H1 (cell line): ENCODE data around the gene ANKS1B. TPM values are rescaled to one million over a fixed set of nuclear protein-coding genes. Genes with fewer than 3 reads are reported as not detected.

ENCODE experiments used
- CEBPB ChIP-seq: IDR thresholded peaks from 2 replicates; pipeline ENCODE4 v1.6.1; 2012; ENCODE audit warnings: low read depth, low read length
- FOSL1 ChIP-seq: IDR thresholded peaks from 2 replicates; pipeline ENCODE4 v1.6.1; 2011; ENCODE audit warnings: mild to moderate bottlenecking, low read depth, low read length, moderate library complexity; ENCODE audit not compliant: insufficient read depth
- polyA plus RNA-seq, 7 experiments: library from polyadenylated mRNA; depleted of rRNA in 3 of 7; stranded (reverse) in 5 of 7; unstranded in 2 of 7; fragments of >200 nt in 5 of 7; fragments of 200-250 nt in 2 of 7; gene quantifications; 1 replicate in 5 of 7; 2 replicates in 1 of 7; 4 replicates in 1 of 7; pipeline versions ENCODE4 v1.2.1 to v1.2.3, GENCODE V29; 2011 to 2013; ENCODE audit warnings: missing spikeins in 2 of 7, mixed read lengths in 2 of 7
- total RNA-seq: library from RNA; stranded (reverse); fragmentation: NEBNext Ultra II Directional; extraction: Animal tissue kit (Norgen Biotek cat#: 25700); gene quantifications from 2 replicates; pipeline ENCODE4 v1.2.1, GENCODE V29; 2021
- TF ChIP-seq, protein P1 (sequence below): fragments of 300-600 bp; sonication (generic); IDR thresholded peaks from 2 replicates; pipeline ENCODE4 v1.7.1; 2012; ENCODE audit warnings: low read length, moderate library complexity, mild to moderate bottlenecking, inconsistent platforms; ENCODE audit not compliant: insufficient replicate concordance

ANKS1B gene
- total and polyA plus RNA-seq, 2 of the 8 experiments (the other 6 are each of a cell fraction or from before 2014, with no cell fraction given): 2.7 to 6.1 TPM

GRCh38 chr12:98769068-98769467 is 1215.7 kb downstream of the ANKS1B start (continued):
- TF ChIP-seq, protein P1, sequence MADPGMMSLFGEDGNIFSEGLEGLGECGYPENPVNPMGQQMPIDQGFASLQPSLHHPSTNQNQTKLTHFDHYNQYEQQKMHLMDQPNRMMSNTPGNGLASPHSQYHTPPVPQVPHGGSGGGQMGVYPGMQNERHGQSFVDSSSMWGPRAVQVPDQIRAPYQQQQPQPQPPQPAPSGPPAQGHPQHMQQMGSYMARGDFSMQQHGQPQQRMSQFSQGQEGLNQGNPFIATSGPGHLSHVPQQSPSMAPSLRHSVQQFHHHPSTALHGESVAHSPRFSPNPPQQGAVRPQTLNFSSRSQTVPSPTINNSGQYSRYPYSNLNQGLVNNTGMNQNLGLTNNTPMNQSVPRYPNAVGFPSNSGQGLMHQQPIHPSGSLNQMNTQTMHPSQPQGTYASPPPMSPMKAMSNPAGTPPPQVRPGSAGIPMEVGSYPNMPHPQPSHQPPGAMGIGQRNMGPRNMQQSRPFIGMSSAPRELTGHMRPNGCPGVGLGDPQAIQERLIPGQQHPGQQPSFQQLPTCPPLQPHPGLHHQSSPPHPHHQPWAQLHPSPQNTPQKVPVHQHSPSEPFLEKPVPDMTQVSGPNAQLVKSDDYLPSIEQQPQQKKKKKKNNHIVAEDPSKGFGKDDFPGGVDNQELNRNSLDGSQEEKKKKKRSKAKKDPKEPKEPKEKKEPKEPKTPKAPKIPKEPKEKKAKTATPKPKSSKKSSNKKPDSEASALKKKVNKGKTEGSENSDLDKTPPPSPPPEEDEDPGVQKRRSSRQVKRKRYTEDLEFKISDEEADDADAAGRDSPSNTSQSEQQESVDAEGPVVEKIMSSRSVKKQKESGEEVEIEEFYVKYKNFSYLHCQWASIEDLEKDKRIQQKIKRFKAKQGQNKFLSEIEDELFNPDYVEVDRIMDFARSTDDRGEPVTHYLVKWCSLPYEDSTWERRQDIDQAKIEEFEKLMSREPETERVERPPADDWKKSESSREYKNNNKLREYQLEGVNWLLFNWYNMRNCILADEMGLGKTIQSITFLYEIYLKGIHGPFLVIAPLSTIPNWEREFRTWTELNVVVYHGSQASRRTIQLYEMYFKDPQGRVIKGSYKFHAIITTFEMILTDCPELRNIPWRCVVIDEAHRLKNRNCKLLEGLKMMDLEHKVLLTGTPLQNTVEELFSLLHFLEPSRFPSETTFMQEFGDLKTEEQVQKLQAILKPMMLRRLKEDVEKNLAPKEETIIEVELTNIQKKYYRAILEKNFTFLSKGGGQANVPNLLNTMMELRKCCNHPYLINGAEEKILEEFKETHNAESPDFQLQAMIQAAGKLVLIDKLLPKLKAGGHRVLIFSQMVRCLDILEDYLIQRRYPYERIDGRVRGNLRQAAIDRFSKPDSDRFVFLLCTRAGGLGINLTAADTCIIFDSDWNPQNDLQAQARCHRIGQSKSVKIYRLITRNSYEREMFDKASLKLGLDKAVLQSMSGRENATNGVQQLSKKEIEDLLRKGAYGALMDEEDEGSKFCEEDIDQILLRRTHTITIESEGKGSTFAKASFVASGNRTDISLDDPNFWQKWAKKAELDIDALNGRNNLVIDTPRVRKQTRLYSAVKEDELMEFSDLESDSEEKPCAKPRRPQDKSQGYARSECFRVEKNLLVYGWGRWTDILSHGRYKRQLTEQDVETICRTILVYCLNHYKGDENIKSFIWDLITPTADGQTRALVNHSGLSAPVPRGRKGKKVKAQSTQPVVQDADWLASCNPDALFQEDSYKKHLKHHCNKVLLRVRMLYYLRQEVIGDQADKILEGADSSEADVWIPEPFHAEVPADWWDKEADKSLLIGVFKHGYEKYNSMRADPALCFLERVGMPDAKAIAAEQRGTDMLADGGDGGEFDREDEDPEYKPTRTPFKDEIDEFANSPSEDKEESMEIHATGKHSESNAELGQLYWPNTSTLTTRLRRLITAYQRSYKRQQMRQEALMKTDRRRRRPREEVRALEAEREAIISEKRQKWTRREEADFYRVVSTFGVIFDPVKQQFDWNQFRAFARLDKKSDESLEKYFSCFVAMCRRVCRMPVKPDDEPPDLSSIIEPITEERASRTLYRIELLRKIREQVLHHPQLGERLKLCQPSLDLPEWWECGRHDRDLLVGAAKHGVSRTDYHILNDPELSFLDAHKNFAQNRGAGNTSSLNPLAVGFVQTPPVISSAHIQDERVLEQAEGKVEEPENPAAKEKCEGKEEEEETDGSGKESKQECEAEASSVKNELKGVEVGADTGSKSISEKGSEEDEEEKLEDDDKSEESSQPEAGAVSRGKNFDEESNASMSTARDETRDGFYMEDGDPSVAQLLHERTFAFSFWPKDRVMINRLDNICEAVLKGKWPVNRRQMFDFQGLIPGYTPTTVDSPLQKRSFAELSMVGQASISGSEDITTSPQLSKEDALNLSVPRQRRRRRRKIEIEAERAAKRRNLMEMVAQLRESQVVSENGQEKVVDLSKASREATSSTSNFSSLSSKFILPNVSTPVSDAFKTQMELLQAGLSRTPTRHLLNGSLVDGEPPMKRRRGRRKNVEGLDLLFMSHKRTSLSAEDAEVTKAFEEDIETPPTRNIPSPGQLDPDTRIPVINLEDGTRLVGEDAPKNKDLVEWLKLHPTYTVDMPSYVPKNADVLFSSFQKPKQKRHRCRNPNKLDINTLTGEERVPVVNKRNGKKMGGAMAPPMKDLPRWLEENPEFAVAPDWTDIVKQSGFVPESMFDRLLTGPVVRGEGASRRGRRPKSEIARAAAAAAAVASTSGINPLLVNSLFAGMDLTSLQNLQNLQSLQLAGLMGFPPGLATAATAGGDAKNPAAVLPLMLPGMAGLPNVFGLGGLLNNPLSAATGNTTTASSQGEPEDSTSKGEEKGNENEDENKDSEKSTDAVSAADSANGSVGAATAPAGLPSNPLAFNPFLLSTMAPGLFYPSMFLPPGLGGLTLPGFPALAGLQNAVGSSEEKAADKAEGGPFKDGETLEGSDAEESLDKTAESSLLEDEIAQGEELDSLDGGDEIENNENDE: no peak
- no peak for TF ChIP-seq CEBPB
- TF ChIP-seq FOSL1: no peak
